GM18526 (cell line): Measurements from ENCODE around the gene NSG1.

Experiments used
- POLR2A ChIP-seq: IDR thresholded peaks from 3 replicates; pipeline ENCODE4 v1.6.1; 2011; ENCODE audit not compliant: insufficient read length; ENCODE audit errors: extremely low read depth

Gene NSG1

DNA sequence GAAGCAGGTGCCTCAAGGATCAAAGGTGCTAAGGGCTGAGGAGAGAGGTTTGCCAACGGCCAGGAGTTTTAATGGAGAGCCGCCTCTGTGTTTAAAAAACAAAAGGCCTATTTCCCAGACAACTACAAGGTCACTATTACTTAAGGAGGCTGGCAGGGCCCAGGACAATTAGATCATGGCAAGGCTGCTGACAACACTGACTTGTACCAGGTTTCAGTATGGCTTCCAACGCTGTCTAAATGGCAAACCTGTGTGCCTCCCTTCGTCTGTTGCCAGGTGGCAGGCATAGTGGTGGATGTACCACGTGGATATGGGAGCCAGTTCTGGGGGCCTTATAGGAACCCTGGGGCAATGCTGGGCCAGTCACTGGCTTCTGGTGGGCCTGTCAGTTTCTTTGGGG, 41.0 kb downstream of the NSG1 start:
- no peak for TF ChIP-seq POLR2A

DNA sequence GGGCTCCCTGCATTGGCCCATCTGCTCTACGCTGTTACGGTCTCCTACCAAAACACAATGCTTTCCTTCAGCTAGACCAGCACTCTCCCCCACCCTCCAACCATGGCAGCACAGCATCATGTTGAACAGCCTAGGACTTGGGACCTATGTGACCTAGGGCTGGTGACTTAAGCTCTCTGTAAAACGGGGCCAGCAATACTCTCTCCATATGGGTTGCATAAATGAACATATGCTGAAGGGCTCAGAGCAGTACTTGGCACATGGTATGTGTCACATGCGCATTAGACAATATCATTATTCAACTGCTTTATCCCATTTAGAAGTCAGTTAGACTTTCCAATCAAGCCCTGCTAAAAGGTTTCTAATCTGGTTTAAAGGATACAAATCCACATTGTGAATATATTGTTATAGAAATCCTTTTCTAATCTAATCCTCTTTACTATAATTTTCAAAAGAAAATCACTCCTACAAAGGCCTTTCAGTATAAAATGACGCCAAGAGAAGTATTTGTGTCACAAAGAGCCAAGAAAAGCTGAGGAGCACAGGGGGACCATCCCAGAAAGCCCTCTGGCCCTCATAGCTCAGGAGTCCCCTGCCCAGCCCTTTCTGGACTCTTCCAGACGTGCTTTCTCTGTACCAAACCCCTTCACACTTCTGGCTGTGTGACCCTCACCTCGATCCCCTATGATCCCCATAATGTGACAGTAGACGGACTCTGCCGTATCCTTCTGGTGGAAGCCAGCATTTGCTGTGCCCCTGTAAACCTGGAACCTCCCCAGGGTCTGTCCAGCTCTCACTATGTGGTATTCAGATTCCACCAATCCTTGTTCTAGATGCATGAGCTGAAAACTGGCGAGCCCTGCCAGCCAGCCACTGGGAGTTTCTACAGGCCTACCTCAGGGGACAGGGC, 42.3 kb downstream of the NSG1 start:
- TF ChIP-seq POLR2A = no peak

DNA sequence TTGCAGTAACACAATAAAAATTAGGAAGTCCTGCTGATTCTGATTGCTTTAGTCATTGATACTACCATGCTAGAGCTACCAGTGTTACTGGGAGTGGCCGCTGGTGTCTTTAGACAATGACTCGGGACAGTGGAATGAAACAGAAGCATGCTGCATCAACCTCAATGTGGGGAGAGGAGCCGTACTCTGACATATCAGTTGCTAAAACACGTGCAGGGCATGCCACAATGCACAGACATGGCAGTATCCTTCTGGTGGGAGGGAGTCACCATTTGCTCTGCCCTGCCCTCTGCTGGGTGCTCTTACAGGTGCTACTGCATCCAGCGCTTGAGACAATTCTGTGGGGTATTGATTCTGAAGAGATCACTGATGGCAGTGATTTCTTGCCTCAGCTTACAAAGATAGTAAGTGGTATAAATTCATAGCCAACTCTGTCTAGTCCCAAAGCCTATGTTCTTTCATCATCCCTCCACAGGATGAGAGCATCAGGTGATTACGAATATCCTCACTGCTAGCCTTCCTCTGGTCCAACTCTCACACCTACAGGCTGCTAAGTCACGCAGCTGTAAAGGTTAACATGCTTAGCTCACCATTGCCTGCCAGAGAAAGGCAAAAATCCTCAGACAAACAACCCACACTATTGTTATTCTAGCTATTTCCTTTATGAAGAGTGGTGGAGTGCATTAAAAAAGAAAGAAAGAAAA, 43.7 kb downstream of the NSG1 start:
- TF ChIP-seq POLR2A = no peak

DNA sequence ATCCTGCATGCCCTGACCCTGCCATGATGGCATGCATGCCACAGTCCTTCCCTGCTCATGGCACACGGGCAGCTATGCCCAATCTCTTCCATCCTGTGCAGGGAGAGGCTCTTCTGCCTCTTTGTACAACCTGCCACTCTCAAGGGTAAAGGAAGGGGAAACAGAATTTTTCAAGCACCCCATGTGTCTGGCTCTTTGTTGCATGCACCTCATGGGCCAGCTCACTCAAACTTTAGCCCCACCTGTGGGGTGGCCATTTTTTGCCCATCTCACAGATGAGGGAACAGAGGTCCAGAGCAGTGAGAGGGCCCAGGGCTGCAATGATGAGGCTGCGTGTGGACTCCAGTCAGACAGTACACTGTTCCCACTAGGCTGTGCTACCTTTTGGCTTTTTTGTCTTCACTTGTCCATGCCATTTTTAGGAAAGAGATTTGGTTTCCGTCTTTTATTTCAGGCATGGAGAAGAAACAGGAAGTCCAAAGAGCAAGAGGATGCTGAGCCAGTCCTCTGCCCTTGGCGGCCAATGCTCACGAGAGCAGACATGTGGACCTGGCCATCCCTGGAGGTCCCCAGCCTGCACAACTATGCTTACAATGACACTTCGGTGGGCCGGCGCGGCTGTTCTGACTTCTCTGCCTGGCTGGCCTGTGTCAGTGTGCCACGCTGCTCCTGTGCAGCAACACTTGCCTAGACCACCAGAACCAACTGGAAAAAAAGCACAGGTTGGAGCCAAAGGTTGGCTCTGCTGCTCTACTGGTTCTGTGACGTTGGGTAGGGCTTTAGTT, 45.6 kb downstream of the NSG1 start:
- TF ChIP-seq POLR2A = no peak

DNA sequence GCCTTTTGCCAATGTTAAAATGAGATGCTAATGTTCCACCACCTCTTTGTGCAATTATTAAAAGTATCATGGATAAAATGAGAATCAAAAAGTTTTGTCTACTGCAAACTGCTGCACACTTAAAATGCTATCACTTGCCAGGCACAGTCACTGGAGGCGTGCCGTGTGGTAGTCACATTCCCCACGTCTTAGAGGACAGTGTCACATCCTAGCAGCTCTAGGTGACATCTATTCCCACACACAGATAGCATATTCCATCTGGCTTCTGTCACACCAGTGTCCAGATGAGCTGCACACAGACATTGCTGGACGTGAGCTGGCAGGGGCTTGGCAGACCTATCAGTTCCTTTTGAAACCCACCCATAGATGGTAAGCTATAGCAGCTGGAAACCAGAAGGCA, 47.0 kb downstream of the NSG1 start:
- no peak for TF ChIP-seq POLR2A

DNA sequence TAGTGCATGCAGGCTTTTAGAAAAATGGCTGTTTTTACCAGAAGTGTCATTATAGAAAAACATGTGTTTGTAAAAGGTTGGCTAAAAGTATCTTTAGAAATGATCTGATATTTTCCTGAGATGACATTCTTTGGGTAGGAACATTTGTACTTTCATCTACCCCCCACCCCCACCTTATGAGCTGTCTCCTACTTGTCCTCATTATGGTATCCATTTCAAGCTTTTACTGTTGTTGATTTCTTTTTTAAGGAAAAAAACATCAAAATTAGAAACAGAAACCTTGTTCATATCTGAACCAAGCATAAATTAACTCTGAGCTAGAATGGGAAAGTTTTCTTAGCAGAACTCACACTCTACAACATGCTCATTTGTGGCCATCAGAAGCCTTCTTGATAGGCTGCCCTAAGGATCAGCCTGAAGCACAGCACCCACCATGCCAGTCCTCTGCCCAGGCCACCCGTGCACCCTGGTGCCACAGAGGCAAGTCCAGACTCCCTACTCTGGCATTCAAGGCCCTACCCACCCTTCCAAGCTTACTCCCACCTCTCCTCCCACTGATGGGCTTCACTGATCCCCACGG, 49.4 kb downstream of the NSG1 start:
- TF ChIP-seq POLR2A = no peak

DNA sequence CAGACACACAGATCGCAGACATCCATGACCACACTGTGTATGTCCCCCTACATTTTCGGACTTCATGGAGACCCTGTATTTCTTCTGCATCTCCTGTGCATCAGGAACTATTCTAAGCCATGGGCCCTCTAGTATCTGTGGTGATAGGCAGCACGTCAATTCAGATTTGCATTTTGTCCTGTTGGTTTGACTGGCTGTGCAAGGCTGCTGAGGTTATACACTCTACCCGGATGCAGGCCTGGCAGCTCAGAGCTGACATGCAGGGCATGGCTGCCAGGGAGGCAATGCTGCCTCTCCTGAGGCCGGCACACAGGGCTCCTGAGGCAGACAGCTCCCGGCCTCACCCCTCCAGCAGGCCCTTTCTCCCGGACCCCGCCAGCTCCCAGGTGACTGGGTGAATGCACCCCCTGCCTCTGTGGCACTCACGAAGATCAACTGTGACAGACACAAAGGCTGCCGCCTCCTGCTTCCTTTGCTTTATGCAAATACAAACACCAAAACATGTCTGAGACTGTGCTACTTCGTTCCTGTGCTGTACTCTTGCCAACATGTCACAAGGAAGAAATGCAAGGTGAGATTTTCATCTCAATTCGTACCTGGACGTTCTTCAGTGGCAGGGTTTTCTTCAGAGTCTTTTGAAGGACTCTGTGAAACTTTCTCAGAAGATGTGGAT, 51.0 kb downstream of the NSG1 start:
- TF ChIP-seq POLR2A = no peak

DNA sequence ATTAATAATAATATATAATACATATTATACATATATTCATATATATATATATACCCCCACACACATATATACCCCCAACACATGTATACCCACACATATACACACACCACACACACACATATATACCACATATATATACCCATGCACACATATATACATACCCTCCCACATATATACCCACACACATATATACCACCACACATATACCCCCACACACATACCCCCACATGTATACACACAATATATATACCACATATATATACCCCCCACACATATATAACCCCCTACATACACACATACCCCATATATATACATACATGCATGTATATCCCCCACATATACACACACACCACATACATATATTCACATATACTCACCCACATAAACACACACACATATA, 52.0 kb downstream of the NSG1 start:
- no peak for TF ChIP-seq POLR2A

DNA sequence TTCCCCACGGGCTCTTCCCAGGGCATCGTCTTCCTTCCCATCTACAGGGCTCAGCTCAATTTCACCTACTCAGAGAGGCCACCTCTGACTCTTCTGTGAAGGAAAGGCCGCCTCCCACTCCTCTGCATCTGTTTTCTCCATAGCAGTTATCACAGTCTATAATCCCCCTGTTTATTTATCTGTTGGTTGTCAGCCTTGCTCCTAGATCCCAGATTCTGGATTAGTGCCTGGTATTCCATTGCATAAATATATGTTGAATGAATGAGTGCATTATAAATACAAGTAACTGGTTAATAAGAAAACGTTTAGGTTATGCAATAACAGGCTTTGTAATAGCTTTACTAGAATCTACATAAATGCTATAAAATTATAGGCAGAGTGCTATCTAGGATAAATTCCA, 52.9 kb downstream of the NSG1 start:
- no peak for TF ChIP-seq POLR2A

DNA sequence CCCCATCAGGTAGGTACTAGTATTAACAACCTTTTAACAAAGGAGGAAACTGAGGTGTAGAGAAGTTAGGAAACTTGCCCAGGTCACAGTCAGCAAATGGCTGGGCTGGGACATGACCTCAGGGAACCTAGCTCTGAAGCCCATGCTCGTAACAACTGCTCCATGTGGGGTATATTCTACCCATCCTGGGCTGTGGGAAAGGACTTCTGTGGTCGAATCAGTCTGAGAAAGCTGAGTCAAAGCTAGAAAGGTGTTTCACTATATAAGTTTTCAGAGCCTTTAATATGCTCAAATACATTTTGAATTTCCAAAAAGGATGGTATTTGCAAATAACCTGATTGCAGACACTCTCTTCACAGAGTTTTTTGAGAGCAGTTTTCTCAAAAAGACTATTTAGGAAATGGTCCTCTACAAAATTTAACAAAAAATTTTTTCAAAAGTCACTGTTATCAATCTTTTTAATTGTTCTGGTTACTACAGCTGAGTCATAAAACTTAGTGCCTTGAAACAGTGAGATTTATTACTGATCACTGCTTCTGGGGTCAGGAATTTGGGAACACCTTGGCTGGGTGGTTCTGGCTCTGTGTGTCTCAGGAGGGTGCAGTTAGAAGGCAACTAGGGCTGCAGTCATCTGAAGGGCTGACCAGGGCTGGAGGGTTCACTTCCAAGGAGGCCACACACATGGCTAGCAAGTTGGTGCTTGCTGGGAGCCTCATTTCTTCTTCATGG, 53.6 kb downstream of the NSG1 start:
- no peak for TF ChIP-seq POLR2A

DNA sequence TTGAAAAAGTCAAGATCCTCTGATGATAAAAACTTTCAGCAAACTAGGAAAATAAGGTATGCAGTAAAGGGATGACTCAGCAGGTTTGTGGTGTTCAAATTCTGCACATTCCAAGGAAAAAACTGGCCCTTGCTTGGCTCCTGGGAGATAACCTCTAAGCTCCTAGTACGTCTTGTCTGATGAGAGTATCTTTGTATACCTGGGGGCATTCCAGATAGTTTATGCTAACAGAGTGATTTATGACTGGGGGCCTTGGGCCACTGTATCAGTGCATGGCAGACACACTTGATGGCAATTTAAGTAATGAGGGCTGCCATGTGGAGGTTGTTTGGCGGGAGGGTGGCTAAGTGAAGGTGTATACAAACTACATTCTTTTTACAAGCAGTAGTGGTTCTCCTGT, 56.9 kb downstream of the NSG1 start:
- no peak for TF ChIP-seq POLR2A

DNA sequence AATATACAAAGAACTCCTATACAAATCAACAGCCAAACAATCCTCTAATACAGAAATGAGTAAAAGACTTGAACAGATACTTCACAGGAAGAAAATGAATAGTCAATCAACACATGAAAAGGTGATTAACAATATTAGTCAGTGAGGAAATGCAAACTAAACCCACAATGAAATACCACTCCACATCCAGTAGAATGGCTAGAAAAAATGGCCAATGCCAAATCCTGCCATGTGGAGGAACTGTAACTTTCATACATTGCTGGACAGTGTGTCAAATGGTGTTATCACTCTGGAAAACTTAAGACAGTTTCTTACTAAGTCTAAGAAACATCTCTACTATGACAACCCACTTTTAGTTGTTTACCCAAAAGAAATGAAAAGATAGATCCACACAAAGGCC, 59.5 kb downstream of the NSG1 start:
- TF ChIP-seq POLR2A = no peak

DNA sequence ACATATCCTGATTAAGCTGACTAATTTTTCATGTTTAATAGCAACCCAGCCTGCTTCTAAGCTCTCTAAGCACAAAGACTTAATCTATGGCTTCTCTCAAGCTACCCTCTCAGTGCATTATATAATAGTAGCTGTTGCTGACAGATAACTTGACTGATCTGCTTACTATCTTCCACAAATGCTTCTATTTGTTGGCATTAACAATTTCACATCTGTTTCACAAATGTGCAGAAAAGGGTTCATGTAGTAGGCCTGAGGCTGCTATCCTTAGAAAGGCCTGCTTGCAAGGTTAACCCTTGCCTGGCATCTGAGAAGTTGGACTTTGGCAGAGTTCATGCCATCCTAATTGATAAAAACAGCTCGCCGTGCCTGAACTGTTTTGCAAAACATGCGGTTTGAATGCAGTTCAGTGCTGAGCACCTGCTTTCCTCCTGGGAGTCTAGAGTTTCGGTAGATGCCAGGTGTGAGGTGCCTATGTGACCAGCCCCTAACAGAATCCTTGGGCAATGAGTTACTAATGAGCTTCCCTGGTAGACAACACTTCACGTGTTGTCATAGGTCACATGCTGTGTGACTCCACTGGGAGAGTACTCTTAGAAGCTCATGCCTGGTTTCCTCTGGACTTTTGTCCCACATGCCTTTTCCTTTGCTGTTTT, 68.4 kb downstream of the NSG1 start:
- no peak for TF ChIP-seq POLR2A

DNA sequence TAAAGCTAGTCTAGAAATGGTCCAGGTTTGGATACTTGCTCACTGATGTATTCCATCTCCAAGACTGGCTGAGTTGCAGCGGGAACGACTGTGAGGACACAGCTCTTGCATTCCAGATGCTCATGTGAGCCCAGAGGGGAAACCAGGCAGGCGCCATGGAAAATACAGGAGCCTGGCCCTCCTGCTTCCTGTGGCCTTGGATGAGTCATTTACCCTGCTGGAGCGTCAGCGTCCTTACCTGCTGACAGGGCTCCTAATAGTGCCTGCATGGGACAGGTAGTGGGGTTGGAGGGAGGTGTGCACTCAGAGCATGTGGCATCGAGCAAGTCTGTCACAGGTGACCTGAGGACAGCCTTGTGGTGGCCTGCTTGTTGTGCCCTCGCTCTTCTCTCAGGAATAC, 69.4 kb downstream of the NSG1 start:
- no peak for TF ChIP-seq POLR2A
